A673 (cell line): Measurements from ENCODE around the gene NGB. TPM values are rescaled to one million over a fixed set of nuclear protein-coding genes. Genes with fewer than 3 reads are reported as not detected.
A peak's percentile ranks its signal among the peaks of the same experiment; 100 is the strongest.

Experiments
- BruUV-seq: library from RNA; stranded (reverse); fragments of 400-500 nt; replicated peaks from 2 replicates; lab custom pipeline; 2021; lab: Mats Ljungman, UMichigan
- CTCF ChIA-PET: fragments of 300-600 bp; sonication (Branson Sonifier 250); formaldehyde crosslinking; loops from one replicate; lab custom pipeline; 2022; ENCODE audit warnings: antibody characterized with exemption; lab: Charles Lee
- POLR2A ChIA-PET: fragments of 300-600 bp; sonication (Branson Sonifier 250); formaldehyde crosslinking; loops from one replicate; lab custom pipeline; 2022; ENCODE audit warnings: antibody characterized with exemption; ENCODE audit not compliant: low non-redundant PET; lab: Charles Lee
- DNase-seq: peaks from one replicate; pipeline ENCODE4 v3.0.0-alpha.2; 2015; ENCODE audit warnings: low spot score
- H3K27ac ChIP-seq: fragments of 200-600 bp; sonication (generic); 2 replicates; pipeline ENCODE4 v1.5.1; 2016; ENCODE audit warnings: mixed run types, low read depth, mild to moderate bottlenecking, mixed read lengths, antibody characterized with exemption, low read length; ENCODE audit not compliant: poor library complexity, severe bottlenecking
- H3K27me3 ChIP-seq: fragments of 200-600 bp; sonication (generic); replicated peaks from 2 replicates; pipeline ENCODE4 v1.6.1; 2017; ENCODE audit warnings: mixed run types, low read depth, mild to moderate bottlenecking, mixed read lengths, antibody characterized with exemption, low read length; ENCODE audit not compliant: insufficient read depth, poor library complexity
- H3K36me3 ChIP-seq: fragments of 200-600 bp; sonication (generic); 2 replicates; pipeline ENCODE4 v1.6.1; 2016; ENCODE audit warnings: mixed run types, mild to moderate bottlenecking, mixed read lengths, antibody characterized with exemption, low read length; ENCODE audit not compliant: insufficient read depth, poor library complexity, severe bottlenecking
- H3K4me1 ChIP-seq: fragments of 200-600 bp; sonication (generic); 2 replicates; pipeline ENCODE4 v1.6.1; 2017; ENCODE audit warnings: mixed run types, mild to moderate bottlenecking, mixed read lengths, antibody characterized with exemption, low read length; ENCODE audit not compliant: insufficient read depth, poor library complexity, severe bottlenecking
- H3K4me3 ChIP-seq: fragments of 200-600 bp; sonication (generic); 2 replicates; pipeline ENCODE4 v1.5.1; 2016; ENCODE audit warnings: low read depth, mixed run types, mild to moderate bottlenecking, mixed read lengths, low read length; ENCODE audit not compliant: poor library complexity, severe bottlenecking
- H3K9me3 ChIP-seq: fragments of 200-600 bp; sonication (generic); 2 replicates; pipeline ENCODE4 v1.6.1; 2016; ENCODE audit warnings: mixed run types, low read depth, mild to moderate bottlenecking, mixed read lengths, antibody characterized with exemption, low read length; ENCODE audit not compliant: poor library complexity, severe bottlenecking
- CTCF ChIP-seq: fragments of 300-800, 200-600 bp; sonication (generic); conservative IDR thresholded peaks from 2 replicates; pipeline ENCODE4 v1.5.1; 2017; ENCODE audit warnings: low read depth, mild to moderate bottlenecking, antibody characterized with exemption, low read length, moderate library complexity, mixed read lengths
- EZH2 ChIP-seq: fragments of 200-600 bp; sonication (generic); IDR thresholded peaks from 2 replicates; pipeline ENCODE4 v1.6.1; 2017; ENCODE audit warnings: borderline replicate concordance, low read depth, mild to moderate bottlenecking, mixed read lengths, antibody characterized with exemption, low read length; ENCODE audit not compliant: poor library complexity, severe bottlenecking
- intact Hi-C: fragments of 100-400 bp; cut with micrococcal nuclease; formaldehyde crosslinking; loops from one replicate; pipeline ENCODE4 v1.10.0; 2022; ENCODE audit not compliant: unreplicated experiment
- total RNA-seq: library from RNA; stranded (reverse); gene quantifications from 2 replicates; pipeline ENCODE4 v1.2.3, GENCODE V29; 2021

The NGB gene
- total RNA-seq, 1 experiment from 2014 or later, result not detected

DNA sequence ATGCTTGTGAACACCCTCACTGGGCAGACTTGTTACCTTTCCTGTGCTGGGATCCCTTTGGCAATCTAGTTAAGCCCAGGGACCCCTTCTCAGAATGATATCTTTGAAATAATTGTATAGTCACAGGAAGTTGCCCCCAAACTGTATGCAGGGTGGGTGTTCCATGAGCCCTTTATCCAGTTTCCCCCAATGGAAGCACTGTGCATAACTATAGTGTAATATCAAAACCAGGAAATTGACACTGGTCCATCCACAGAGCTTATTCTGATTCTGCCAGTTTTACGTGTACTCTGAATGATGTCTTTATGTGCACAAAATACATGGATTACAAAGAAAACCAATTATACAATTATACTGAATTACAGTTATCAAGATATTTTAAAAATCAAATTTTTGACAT lies 24.2 kb downstream of the NGB start:
- Histone ChIP-seq H3K4me1 (no peaks in the 10 kb centered on the region), H3K27me3 (no peaks in the 10 kb centered on the region), H3K9me3 (no peaks in the 10 kb centered on the region), H3K4me3 (no peak overlapping the region), H3K27ac (no peak overlapping the region), H3K36me3 (no peaks in the 10 kb centered on the region)
- POLR2A ChIA-PET, result no interaction called here
- no TSS peak for BruUV-seq
- CTCF ChIA-PET, result no interaction called here
- TF ChIP-seq EZH2, result no peak
- no peak for TF ChIP-seq CTCF
- intact Hi-C loops, result no loop called here
- no peak for DNase-seq

DNA sequence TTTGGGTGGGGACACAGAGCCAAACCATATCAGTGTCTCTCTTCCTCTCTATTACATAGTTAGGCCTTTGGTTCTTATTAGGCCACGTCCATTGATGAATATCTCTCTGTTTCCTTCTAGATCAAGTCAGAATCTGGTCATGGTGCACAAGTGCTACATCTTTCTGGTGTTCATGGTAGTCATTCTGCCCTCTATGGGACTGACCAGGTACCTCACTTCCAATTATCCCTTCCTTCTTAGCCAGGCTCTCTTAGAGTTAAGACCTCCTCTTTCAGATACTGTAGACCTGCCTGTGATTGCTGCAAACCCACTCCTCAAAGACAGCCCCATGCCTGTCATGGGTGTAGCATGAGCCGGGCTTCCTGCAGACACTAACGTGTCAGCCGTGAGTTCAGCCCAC lies 25.2 kb downstream of the NGB start:
- BruUV-seq, result no TSS peak
- Histone ChIP-seq H3K36me3 (no peaks in the 10 kb centered on the region), H3K27ac (no peak overlapping the region), H3K9me3 (no peaks in the 10 kb centered on the region), H3K4me3 (no peak overlapping the region), H3K4me1 (no peaks in the 10 kb centered on the region), H3K27me3 (no peaks in the 10 kb centered on the region)
- DNase-seq, result no peak
- TF ChIP-seq EZH2 (no peak), CTCF (0 out of 2 replicates have a peak, but pooled peaks have one; percentile 21)
- POLR2A ChIA-PET, result no interaction called here
- CTCF ChIA-PET, result no interaction called here
- intact Hi-C loops, result no loop called here

- ChIA-PET CTCF (no interaction called here), POLR2A (no interaction called here)
- H3K36me3 ChIP-seq, result no peaks in the 10 kb centered on the region
- intact Hi-C loops, result no loop called here
- no peak for DNase-seq
- BruUV-seq, result no TSS peak
- H3K4me1 ChIP-seq, result no peaks in the 10 kb centered on the region
- no peaks in the 10 kb centered on the region for H3K9me3 ChIP-seq
- no peak overlapping the region for H3K27ac ChIP-seq
- H3K4me3 ChIP-seq, result no peak overlapping the region
- TF ChIP-seq EZH2 (no peak), CTCF (no peak)
- H3K27me3 ChIP-seq, result no peaks in the 10 kb centered on the region
Observed at GRCh38 chr14:77243853-77244252, 27.2 kb downstream of the NGB start.
